HEK293 (cell line): Measurements from ENCODE around the gene GRM2.

Source experiments
- AEBP2 ChIP-seq: fragments of 450-650 bp; formaldehyde crosslinking; IDR thresholded peaks from 2 replicates; pipeline ENCODE4 v1.5.1; 2016; ENCODE audit warnings: missing biosample characterization, missing genetic modification characterization, borderline replicate concordance
- CTCF ChIP-seq: fragments of 450-650 bp; formaldehyde crosslinking; IDR thresholded peaks from 2 replicates; pipeline ENCODE4 v1.5.1; 2016; ENCODE audit warnings: missing biosample characterization, missing genetic modification characterization
- ELK4 ChIP-seq: IDR thresholded peaks from 2 replicates; pipeline ENCODE4 v1.6.1; 2011; ENCODE audit warnings: mild to moderate bottlenecking, low read depth, low read length, borderline replicate concordance
- KLF17 ChIP-seq: fragments of 450-650 bp; formaldehyde crosslinking; IDR thresholded peaks from 2 replicates; pipeline ENCODE4 v1.5.1; 2016; ENCODE audit warnings: missing biosample characterization, missing genetic modification characterization
- KLF8 ChIP-seq: fragments of 450-650 bp; formaldehyde crosslinking; IDR thresholded peaks from 2 replicates; pipeline ENCODE4 v1.5.1; 2016; ENCODE audit warnings: missing biosample characterization, missing genetic modification characterization
- REPIN1 ChIP-seq: fragments of 450-650 bp; formaldehyde crosslinking; IDR thresholded peaks from 2 replicates; pipeline ENCODE4 v1.5.1; 2017; ENCODE audit warnings: missing biosample characterization, missing genetic modification characterization, low read depth
- TRIM28 ChIP-seq: IDR thresholded peaks from 2 replicates; pipeline ENCODE4 v1.6.1; 2011; ENCODE audit warnings: low read length, control low read depth, borderline replicate concordance
- WT1 ChIP-seq: fragments of 450-650 bp; formaldehyde crosslinking; IDR thresholded peaks from 2 replicates; pipeline ENCODE4 v1.5.1; 2016; ENCODE audit warnings: missing biosample characterization, missing genetic modification characterization
- ZBTB26 ChIP-seq: fragments of 450-650 bp; formaldehyde crosslinking; optimal IDR thresholded peaks from 2 replicates; pipeline ENCODE3; 2016; ENCODE audit warnings: missing biosample characterization, mild to moderate bottlenecking, missing genetic modification characterization
- ZNF140 ChIP-seq: fragments of 450-650 bp; formaldehyde crosslinking; IDR thresholded peaks from 2 replicates; pipeline ENCODE4 v1.5.1; 2016; ENCODE audit warnings: missing biosample characterization, missing genetic modification characterization
- ZNF148 ChIP-seq: fragments of 450-650 bp; formaldehyde crosslinking; IDR thresholded peaks from 2 replicates; pipeline ENCODE4 v1.5.0; 2017; ENCODE audit warnings: missing biosample characterization, missing genetic modification characterization, borderline replicate concordance
- ZNF19 ChIP-seq: fragments of 450-650 bp; formaldehyde crosslinking; IDR thresholded peaks from 2 replicates; pipeline ENCODE4; 2016; ENCODE audit warnings: missing biosample characterization, missing genetic modification characterization, low read depth
- ZNF280C ChIP-seq: fragments of 450-650 bp; formaldehyde crosslinking; IDR thresholded peaks from 2 replicates; pipeline ENCODE4 v1.5.1; 2016; ENCODE audit warnings: missing biosample characterization, missing genetic modification characterization
- ZNF350 ChIP-seq: fragments of 450-650 bp; formaldehyde crosslinking; IDR thresholded peaks from 2 replicates; pipeline ENCODE4 v1.5.0; 2017; ENCODE audit warnings: missing biosample characterization, mild to moderate bottlenecking, missing genetic modification characterization
- ZNF416 ChIP-seq: fragments of 450-650 bp; formaldehyde crosslinking; IDR thresholded peaks from 2 replicates; pipeline ENCODE4 v1.5.1; 2016; ENCODE audit warnings: missing biosample characterization, missing genetic modification characterization
- ZNF426 ChIP-seq: fragments of 450-650 bp; formaldehyde crosslinking; IDR thresholded peaks from 2 replicates; pipeline ENCODE4 v1.5.1; 2017; ENCODE audit warnings: missing biosample characterization, missing genetic modification characterization, mild to moderate bottlenecking, inconsistent platforms, moderate library complexity
- ZNF549 ChIP-seq: fragments of 450-650 bp; IDR thresholded peaks from 2 replicates; pipeline ENCODE4 v1.5.1; 2018; ENCODE audit warnings: missing biosample characterization, missing genetic modification characterization, mild to moderate bottlenecking, inconsistent platforms, moderate library complexity
- ZNF645 ChIP-seq: fragments of 450-650 bp; formaldehyde crosslinking; IDR thresholded peaks from 2 replicates; pipeline ENCODE4; 2016; ENCODE audit warnings: missing biosample characterization, missing genetic modification characterization
- ZNF658 ChIP-seq: fragments of 450-650 bp; formaldehyde crosslinking; IDR thresholded peaks from 2 replicates; pipeline ENCODE4; 2016; ENCODE audit warnings: missing biosample characterization, missing genetic modification characterization
- ZNF837 ChIP-seq: fragments of 450-650 bp; formaldehyde crosslinking; IDR thresholded peaks from 2 replicates; pipeline ENCODE4 v1.5.1; 2016; ENCODE audit warnings: missing biosample characterization, missing genetic modification characterization
- ZSCAN18 ChIP-seq: fragments of 450-650 bp; formaldehyde crosslinking; IDR thresholded peaks from 2 replicates; pipeline ENCODE4 v1.5.1; 2016; ENCODE audit warnings: missing biosample characterization, missing genetic modification characterization

The GRM2 gene

GRCh38 chr3:51670823-51671733 is 35.8 kb upstream of the GRM2 start, which contains the start of gene TEX264 (continued):
- TF ChIP-seq ZNF645 (tag by site-specific recombination) (no peak), KLF17 (tag by site-specific recombination) (no peak), ZBTB26 (peak; percentile 79), ZNF280C (tag by site-specific recombination) (no peak), CTCF (tag by site-specific recombination) (no peak), ZNF148 (tag by site-specific recombination) (no peak), ZNF140 (tag by site-specific recombination) (no peak), ELK4 (no peak), ZNF658 (tag by site-specific recombination) (no peak), ZNF19 (no peak), ZNF416 (tag by site-specific recombination) (no peak), TRIM28 (no peak), WT1 (tag by site-specific recombination) (no peak), KLF8 (peak; percentile 58; the same call in 1 of the 2 replicates), AEBP2 (no peak), REPIN1 (tag by site-specific recombination) (no peak), ZNF350 (tag by site-specific recombination) (no peak), ZSCAN18 (tag by site-specific recombination) (no peak), ZNF426 (tag by site-specific recombination) (no peak), ZNF837 (tag by site-specific recombination) (no peak), ZNF549 (no peak)
